ENCODE results near the gene PDE4D.
A peak's percentile ranks its signal among the peaks of the same experiment; 100 is the strongest.

Gene PDE4D

DNA sequence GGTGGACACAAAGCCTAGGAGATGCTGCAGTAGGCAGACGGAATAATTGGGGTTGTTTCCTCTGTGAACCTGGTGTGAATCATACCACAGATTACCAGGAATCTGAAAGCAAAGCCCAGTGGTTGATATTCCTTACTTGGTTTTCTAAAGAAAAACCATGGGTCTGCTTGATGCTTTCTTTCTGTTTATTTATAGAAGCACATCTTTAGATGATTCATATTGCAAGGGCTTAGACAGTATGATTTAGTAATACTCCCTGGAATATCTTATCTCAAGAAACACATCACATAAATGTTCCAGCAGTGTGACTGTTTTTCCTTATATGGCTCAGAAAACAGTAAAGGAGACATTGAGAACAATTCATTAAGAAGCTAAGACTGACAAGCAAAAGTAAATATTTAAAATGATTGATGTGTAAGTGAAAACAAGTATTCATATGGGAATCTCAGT is 687.4 kb downstream of the PDE4D start:
- H3K9me3 ChIP-seq (ENCODE audit: control insufficient read depth, insufficient read depth, low read length): no peaks in the 10 kb centered on the region
- no peaks in the 10 kb centered on the region for H3K4me1 ChIP-seq (ENCODE audit: insufficient read depth, low read length)
- no peaks in the 10 kb centered on the region for H3K36me3 ChIP-seq (ENCODE audit: insufficient read depth, low read length)
- no peak overlapping the region for H3K9ac ChIP-seq (ENCODE audit: low read depth, low read length)

DNA sequence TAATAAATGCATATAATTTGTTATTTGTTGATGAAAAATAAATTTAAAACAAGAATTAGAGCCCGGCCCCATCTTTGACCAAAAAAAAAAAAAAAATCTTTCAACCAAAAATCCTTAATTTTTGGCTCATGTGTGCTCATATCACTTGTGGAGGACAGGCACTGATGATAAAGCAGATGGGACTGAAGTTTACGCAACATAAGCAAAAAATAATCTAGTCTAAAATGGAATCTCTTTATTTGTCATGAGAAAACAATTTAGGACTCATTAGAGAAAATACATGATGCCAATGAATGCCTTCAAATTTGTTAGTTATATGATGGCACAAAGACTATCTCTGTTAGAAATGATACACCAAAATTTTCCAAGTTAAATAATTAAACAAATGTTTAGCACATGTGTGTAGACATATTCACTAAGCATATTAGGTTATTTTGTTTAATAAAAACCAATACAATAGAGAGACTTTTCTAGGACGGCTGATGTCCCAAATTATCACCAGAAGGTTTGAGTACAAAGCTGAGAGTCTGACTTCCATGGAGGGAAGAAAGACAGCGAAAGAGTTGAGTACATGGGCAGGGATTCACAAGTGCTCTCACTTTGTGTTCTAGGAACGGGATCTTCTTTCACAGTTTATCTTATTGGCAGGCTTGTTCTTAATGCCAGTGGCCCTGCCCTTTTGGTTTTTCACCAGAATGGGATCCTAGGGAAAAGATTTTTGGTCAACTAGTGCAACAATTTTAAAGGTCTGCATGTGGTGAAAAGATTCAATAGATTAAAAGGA is 689.2 kb downstream of the PDE4D start:
- Histone ChIP-seq H3K36me3 (ENCODE audit: insufficient read depth, low read length) (no peaks in the 10 kb centered on the region), H3K9me3 (ENCODE audit: control insufficient read depth, insufficient read depth, low read length) (no peaks in the 10 kb centered on the region), H3K4me1 (ENCODE audit: insufficient read depth, low read length) (no peaks in the 10 kb centered on the region), H3K9ac (ENCODE audit: low read depth, low read length) (no peak overlapping the region)

DNA sequence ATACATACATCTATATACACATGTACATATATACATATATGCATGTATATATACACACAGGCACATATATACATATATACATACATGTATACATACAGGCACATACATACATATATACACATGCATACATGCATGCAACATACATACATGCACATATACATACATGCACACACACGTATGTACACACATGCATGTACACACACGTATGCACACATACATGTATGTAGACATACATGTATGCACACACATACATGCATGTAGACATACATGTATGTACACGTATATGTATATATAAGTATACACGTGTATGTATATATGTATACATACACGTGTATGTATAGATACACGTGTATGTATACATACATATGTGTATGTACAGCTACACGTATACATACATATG is 693.7 kb downstream of the PDE4D start:
- no peaks in the 10 kb centered on the region for H3K36me3 ChIP-seq (ENCODE audit: insufficient read depth, low read length)
- H3K9me3 ChIP-seq (ENCODE audit: control insufficient read depth, insufficient read depth, low read length): no peaks in the 10 kb centered on the region
- no peaks in the 10 kb centered on the region for H3K4me1 ChIP-seq (ENCODE audit: insufficient read depth, low read length)
- no peak overlapping the region for H3K9ac ChIP-seq (ENCODE audit: low read depth, low read length)

DNA sequence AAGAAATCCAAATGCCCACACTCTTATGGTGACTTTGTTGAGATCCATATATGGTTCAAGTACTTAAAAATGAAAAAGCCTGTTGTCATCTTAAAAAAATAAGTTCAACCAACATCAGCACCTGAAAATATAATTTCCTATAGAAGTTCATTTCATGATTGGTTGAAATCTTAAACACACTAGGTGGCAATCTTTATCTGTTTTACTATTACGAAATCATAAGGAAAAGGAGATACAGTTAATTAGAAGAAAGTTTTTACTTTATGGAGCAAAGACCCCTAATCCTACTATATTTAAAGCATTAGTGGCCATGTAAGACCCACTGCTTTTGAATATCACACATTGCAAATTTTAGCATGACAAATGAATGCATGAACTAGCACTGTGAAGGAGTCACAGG is 694.7 kb downstream of the PDE4D start:
- Histone ChIP-seq H3K4me1 (ENCODE audit: insufficient read depth, low read length) (no peaks in the 10 kb centered on the region), H3K36me3 (ENCODE audit: insufficient read depth, low read length) (no peaks in the 10 kb centered on the region), H3K9ac (ENCODE audit: low read depth, low read length) (no peak overlapping the region), H3K9me3 (ENCODE audit: control insufficient read depth, insufficient read depth, low read length) (no peaks in the 10 kb centered on the region)

DNA sequence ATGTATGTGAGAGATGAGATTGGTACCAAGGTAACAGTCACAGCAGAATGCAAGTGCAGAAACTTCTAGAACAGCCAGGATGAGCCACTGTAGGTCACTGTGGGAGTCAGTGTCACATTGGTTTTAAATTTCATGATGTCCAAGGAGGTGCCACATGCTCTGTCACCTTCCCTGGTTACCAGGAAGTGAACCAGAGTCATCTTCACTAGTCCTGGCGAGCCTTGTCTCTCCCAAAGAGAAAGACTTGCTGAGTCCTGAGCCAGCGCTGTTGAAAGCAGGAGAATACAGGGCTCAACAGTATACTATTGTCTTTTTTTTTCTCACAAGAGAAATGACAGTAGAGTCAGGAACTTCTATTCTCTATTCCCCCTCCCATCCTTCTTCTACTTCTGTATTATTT is 695.2 kb downstream of the PDE4D start:
- no peaks in the 10 kb centered on the region for H3K4me1 ChIP-seq (ENCODE audit: insufficient read depth, low read length)
- H3K9me3 ChIP-seq (ENCODE audit: control insufficient read depth, insufficient read depth, low read length): no peaks in the 10 kb centered on the region
- H3K36me3 ChIP-seq (ENCODE audit: insufficient read depth, low read length): no peaks in the 10 kb centered on the region
- H3K9ac ChIP-seq (ENCODE audit: low read depth, low read length): no peak overlapping the region

DNA sequence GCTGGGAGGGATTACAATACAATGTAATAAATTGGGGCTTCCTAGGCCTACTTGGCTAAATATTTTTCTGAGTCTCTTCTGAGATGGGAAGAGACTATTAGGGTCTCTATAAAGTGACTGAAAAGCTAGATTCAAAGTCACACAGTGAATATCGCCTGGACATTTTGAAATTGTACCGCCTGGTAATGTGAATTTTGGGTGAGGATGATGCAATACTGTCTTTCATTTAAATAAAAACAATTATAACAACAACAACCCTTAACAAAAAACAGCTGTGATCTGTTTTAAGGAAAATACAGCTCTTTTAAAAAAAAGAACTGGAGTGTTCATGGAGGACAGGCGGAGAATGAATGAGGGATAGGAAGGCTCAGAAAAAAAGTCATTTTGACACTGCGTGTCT is 695.6 kb downstream of the PDE4D start:
- no peaks in the 10 kb centered on the region for H3K36me3 ChIP-seq (ENCODE audit: insufficient read depth, low read length)
- H3K4me1 ChIP-seq (ENCODE audit: insufficient read depth, low read length): no peaks in the 10 kb centered on the region
- H3K9ac ChIP-seq (ENCODE audit: low read depth, low read length): no peak overlapping the region
- H3K9me3 ChIP-seq (ENCODE audit: control insufficient read depth, insufficient read depth, low read length): no peaks in the 10 kb centered on the region

DNA sequence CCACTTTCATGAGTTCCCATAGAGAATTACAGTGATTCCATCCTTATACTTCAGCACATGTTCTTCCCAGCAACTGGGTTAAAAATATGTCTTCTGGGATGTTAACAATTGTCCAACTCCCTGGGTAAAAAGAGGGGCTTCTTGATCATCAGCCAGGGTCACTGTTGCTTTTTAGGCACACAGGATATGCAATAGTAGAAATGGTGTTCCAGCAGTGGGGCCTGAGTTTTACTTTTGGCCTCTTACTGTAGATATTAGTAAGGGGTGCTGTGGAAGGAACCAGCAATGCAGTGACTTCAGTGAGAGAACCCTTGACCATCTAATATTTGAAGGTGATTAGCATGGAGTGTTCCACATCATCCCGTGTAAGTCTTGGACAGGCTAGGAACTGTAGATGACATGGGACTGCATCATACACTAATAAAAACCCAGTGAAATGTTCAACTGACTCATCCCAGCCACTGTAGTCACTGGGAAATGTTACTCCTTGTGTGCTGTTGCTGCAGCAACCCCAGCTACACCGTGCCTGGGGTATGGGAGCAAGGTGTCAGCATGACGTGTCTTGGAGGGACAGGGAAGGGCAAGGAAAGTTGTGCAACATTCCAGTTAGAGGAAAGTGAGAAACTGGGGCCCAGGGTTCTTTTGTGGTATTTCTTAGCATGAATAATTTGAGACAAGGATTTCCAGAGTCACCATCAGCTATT is 699.8 kb downstream of the PDE4D start:
- no peak overlapping the region for H3K9ac ChIP-seq (ENCODE audit: low read depth, low read length)
- H3K36me3 ChIP-seq (ENCODE audit: insufficient read depth, low read length): no peaks in the 10 kb centered on the region
- no peaks in the 10 kb centered on the region for H3K4me1 ChIP-seq (ENCODE audit: insufficient read depth, low read length)
- no peaks in the 10 kb centered on the region for H3K9me3 ChIP-seq (ENCODE audit: control insufficient read depth, insufficient read depth, low read length)

DNA sequence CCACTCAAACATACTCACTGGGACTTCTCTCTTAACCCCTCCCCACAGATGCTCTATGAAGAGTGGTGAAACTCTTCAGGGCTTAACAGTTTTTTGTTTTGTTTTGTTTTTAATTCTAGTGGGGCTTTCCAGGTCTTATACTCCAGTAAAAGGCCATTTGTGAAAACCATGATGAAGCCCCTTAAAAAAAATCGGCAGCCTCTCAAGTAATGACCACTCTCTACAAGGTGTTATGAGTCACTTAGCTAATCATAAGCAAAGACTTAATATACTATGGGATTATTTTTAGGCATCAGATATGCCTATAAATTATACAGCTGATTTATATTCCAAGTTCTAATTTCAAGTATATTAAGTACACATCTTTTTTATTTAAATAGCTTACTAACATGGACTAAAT is 702.8 kb downstream of the PDE4D start:
- Histone ChIP-seq H3K4me1 (ENCODE audit: insufficient read depth, low read length) (no peaks in the 10 kb centered on the region), H3K9me3 (ENCODE audit: control insufficient read depth, insufficient read depth, low read length) (no peaks in the 10 kb centered on the region), H3K36me3 (ENCODE audit: insufficient read depth, low read length) (no peaks in the 10 kb centered on the region), H3K9ac (ENCODE audit: low read depth, low read length) (no peak overlapping the region)

DNA sequence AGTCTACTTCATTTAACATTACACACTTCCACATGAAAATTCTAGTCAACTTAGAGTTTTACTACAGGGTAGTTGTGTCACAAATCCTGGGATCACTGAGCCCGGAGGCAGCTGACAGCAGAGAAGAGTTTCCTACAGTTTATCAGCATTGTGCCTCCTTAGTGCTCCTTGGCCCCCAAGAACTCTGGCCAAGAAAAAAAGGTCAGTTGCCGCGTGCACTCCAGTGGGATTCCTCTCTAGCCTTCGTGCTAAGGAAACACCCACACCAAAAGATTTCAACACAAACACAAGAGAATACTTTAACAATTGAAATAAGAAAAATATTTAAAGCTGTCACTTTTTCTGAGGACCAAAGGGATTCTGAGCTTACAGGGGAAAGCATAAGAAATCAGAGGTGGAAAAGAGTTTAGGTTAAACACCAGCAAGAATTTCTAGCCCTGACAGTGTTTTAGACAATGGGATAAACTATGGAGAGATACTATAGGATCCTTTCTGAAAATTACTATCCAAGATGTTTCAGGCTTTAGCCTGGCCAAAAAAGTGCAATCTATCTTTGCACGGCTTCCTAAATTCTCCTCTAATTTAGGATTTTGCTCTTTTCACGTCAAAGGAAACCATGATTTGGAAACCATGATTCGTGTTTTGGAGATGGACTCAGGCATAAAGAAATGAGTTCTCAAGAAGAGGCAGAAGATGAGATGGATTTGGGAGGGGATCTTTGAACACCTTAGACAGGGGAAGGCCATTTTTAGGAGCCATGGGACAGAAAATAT is 703.9 kb downstream of the PDE4D start:
- Histone ChIP-seq H3K4me1 (ENCODE audit: insufficient read depth, low read length) (no peaks in the 10 kb centered on the region), H3K9me3 (ENCODE audit: control insufficient read depth, insufficient read depth, low read length) (no peaks in the 10 kb centered on the region), H3K36me3 (ENCODE audit: insufficient read depth, low read length) (no peaks in the 10 kb centered on the region), H3K9ac (ENCODE audit: low read depth, low read length) (no peak overlapping the region)

DNA sequence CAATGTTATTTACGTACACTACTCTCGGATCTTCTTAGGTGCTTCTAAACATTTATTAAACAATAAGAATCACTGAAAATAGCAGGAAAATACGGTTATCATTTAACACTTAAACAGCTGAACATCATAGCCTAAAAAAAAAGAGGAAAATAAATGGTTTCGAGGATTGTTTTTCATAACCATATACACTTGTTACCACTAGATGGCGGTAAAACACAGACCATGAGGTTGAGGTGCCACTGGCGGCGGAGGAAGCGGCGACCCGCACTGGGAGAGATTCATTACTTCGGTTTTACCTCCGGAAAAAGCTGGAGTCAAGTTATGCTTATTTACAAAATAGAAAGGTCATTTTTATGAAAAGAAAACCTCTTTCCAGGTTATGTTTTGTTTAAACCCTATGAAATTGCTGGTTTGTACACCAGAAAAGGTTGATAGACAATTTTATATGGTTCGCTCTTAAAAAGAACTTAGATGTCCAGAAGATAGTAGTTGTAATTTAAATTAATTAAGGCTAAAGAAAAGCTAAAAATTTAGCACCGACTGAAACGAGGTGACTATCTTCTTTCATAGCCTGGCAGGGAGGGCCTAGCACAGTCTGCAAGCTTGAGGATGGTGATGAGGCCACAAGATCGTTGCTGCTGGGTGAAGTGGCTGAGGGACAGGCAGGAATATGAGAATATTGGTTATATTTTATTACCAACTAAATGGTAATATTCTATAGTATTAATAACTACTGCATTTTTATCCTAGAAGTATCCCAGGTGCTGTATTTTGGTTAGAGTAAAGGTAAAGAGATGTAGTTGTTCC is 704.9 kb downstream of the PDE4D start:
- peak overlapping the region; percentile 29; the same call in 1 of the 2 replicates for H3K9ac ChIP-seq (ENCODE audit: low read depth, low read length)
- no peaks in the 10 kb centered on the region for H3K36me3 ChIP-seq (ENCODE audit: insufficient read depth, low read length)
- no peaks in the 10 kb centered on the region for H3K4me1 ChIP-seq (ENCODE audit: insufficient read depth, low read length)
- no peaks in the 10 kb centered on the region for H3K9me3 ChIP-seq (ENCODE audit: control insufficient read depth, insufficient read depth, low read length)

DNA sequence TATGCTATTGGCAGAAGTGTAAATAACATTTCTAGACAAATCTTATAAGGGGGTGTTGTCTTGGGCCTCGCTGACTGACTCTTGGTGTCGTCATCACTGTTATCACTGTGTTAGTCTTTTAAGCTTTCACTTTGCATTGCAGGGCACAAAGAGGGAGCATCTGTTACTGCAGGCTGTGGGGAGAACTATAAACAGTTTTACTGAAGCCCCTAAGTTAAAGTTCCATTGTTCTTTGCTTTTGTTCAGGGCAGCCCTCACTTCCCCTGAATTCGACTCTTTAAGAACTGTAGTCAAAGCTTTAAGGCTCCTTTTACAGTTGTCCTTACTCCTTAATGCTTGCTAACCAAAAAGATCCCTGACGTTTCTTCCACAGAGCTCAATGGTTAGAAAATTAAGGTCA is 705.7 kb downstream of the PDE4D start:
- no peaks in the 10 kb centered on the region for H3K36me3 ChIP-seq (ENCODE audit: insufficient read depth, low read length)
- no peak overlapping the region for H3K9ac ChIP-seq (ENCODE audit: low read depth, low read length)
- H3K4me1 ChIP-seq (ENCODE audit: insufficient read depth, low read length): peaks cover 5% of the 10 kb centered on the region
- H3K9me3 ChIP-seq (ENCODE audit: control insufficient read depth, insufficient read depth, low read length): no peaks in the 10 kb centered on the region

DNA sequence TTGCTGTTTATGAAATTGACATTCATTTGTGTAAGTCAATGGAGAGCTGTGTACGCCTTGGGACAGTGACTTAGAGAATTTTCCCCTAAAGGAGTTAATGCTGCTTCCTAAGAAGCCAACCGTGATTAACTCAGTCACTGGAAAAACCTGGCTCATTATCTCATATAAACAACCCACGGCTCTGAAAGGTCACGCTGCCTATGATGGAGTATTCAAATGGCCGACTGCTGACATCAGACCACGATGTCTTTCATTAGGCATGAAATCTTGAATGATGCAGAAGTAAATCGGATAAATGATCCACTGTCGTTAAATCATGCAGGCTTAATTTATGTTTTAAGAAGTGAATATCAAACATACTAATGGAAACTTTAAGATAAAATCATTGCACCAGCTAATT is 706.9 kb downstream of the PDE4D start:
- H3K36me3 ChIP-seq (ENCODE audit: insufficient read depth, low read length): no peaks in the 10 kb centered on the region
- peaks cover 11% of the 10 kb centered on the region for H3K4me1 ChIP-seq (ENCODE audit: insufficient read depth, low read length)
- no peak overlapping the region for H3K9ac ChIP-seq (ENCODE audit: low read depth, low read length)

DNA sequence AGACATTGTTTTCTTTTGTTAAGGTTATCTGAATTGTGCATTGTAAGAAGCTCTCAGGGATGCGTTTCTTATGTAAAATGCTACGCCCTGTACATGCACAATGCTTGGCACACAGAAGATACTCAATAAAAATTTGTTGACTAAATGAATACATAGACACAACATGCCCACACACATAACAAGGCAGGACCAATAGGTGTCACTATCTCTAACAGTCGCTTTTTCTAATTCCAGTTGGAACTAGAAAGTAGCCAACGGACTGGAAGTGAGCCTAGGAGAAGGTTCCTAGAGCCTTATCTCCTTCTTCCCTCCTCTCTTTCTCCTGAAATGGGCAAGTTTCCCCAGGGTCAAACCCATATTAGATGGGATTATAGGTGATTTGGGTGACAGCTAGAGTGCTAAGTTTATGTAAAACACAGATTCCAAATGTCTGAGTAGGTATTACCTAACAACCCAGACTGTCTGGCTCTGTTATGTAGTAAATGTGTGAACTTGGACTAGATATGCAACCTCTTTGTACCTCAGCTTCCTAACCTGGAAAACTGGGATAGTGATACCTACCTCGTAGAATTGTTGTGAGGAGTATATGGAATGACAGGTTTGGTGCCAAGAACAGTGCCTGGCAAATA is 707.7 kb downstream of the PDE4D start:
- Histone ChIP-seq H3K9ac (ENCODE audit: low read depth, low read length) (no peak overlapping the region), H3K9me3 (ENCODE audit: control insufficient read depth, insufficient read depth, low read length) (no peaks in the 10 kb centered on the region), H3K36me3 (ENCODE audit: insufficient read depth, low read length) (no peaks in the 10 kb centered on the region), H3K4me1 (ENCODE audit: insufficient read depth, low read length) (peaks cover 11% of the 10 kb centered on the region)

More for the DNA sequence above, 706.9 kb downstream of the PDE4D start:
- H3K9me3 ChIP-seq (ENCODE audit: control insufficient read depth, insufficient read depth, low read length): no peaks in the 10 kb centered on the region

DNA sequence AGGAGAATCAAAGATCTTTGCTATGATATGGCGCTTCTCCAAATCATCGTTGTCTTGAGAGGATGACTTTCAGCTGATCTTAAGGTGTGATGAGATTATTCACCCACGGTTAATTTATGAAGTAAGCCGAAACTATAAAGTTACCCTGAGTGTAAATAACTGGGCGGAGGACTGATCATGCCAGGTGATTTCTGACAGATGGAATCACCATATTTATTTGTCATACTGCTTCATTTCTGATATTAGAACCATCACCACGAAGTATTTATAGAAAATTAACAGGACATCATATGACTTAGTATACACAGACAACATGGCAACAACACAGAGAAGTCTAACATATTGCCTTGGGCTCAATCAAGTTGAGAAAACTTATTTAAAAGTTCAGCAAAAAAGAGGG is 708.8 kb downstream of the PDE4D start:
- H3K9me3 ChIP-seq (ENCODE audit: control insufficient read depth, insufficient read depth, low read length): no peaks in the 10 kb centered on the region
- H3K4me1 ChIP-seq (ENCODE audit: insufficient read depth, low read length): peaks cover 11% of the 10 kb centered on the region
- no peak overlapping the region for H3K9ac ChIP-seq (ENCODE audit: low read depth, low read length)
- H3K36me3 ChIP-seq (ENCODE audit: insufficient read depth, low read length): no peaks in the 10 kb centered on the region

Measured in ES-I3 (cell line).